Caki2 (cell line): ENCODE measurements around the gene RBM23. TPM values are rescaled to one million over a fixed set of nuclear protein-coding genes. Genes with fewer than 3 reads are reported as not detected.
A peak's percentile ranks its signal among the peaks of the same experiment; 100 is the strongest.
"Not testable (repeated sequence)": the region's sequence is repeated elsewhere in the genome, so short reads cannot be mapped to it uniquely, and the experiment has no call there.

ENCODE experiments used
- DNase-seq: peaks from one replicate; pipeline ENCODE4 v3.0.0-alpha.2; 2015; ENCODE audit warnings: low read depth
- in situ Hi-C: cut with HindIII; loops from 2 replicates; pipeline ENCODE4 v1.10.0; 2016; ENCODE audit warnings: low sequenced_read_pairs, low pct_unique_long_range_greater_than_20kb, mixed read lengths
- total RNA-seq: library from RNA; depleted of rRNA; stranded (reverse); fragments of >200 nt; shearing (Covaris generic); gene quantifications from 2 replicates; pipeline ENCODE4 v1.2.3, GENCODE V29; 2014; ENCODE audit warnings: low replicate concordance

Gene RBM23
- total RNA-seq, 1 experiment from 2014 or later, result 87.9 TPM

DNA sequence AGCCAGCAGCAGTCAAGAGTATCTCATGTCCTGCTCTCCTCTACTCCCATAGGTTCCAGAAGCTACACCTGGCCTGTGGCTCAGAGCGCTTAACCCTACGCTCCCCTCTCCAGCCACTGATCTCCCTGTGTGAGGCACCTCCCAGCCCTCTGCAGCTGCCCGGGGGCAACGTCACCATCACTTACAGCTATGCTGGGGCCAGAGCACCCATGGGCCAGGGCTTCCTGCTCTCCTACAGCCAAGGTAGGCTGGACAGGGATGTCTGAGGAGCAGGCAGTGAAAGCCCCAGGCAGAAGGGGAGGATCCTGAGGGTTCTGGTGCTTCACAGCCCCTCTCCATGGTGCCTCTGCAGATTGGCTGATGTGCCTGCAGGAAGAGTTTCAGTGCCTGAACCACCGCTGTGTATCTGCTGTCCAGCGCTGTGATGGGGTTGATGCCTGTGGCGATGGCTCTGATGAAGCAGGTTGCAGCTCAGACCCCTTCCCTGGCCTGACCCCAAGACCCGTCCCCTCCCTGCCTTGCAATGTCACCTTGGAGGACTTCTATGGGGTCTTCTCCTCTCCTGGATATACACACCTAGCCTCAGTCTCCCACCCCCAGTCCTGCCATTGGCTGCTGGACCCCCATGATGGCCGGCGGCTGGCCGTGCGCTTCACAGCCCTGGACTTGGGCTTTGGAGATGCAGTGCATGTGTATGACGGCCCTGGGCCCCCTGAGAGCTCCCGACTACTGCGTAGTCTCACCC is 43.8 kb downstream of the RBM23 start:
- no peak for DNase-seq
- in situ Hi-C loops, result no loop called here

DNA sequence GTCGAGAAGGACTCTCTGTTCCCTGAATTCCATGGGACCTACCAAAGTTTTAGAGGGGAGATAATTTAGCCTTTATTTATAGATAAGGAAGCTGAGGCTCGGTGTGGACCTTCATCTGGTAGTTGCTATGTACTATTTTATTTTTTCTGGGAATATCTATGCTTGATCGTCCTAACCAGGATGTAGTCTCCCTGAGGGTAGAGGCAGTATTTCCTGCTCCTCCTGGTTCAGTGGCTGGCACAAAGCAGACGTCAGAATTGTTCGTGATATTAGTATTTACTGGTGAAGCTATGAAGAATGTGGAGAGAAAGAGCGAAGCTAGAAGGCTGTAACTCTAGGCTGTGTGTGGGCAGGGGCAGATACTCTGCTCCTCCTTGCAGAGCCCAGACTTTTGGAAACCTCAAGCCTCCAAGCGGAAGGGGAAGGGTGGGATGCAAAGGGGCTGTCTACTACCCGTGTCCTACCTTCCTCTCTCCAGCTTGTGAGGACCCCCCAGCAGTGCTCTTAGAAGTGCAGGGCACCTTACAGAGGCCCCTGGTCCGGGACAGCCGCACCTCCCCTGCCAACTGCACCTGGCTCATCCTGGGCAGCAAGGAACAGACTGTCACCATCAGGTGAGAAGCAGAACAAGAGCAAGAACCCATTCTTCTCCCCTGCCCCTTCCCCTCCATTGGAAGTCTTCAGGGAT is 46.0 kb downstream of the RBM23 start:
- DNase-seq, result no peak
- in situ Hi-C loops, result no loop called here

DNA sequence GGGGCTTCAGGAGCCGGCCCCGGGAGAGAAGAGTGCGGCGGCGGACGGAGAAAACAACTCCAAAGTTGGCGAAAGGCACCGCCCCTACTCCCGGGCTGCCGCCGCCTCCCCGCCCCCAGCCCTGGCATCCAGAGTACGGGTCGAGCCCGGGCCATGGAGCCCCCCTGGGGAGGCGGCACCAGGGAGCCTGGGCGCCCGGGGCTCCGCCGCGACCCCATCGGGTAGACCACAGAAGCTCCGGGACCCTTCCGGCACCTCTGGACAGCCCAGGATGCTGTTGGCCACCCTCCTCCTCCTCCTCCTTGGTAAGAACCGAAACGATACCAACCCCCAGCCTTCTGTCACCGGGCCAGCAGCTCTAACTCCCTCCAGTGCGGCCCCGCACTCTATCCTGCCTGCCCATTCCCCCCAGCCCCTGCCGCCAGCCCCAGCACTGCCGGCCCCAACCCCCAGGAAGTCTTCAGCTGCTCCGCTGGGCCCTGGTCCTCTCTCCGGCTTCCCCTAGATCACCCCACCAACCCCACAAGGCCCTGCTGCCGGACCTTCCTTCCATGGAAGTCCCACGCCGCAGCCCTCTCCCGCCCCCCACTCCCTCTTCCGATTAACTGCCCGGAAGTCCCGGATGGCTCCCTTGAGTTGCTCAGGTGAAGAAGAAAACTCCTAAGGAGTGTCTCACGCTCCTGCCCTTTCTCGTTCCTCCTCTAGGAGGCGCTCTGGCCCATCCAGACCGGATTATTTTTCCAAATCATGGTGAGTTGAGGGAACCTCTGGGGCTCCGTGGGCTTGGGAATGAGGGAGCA is 46.7 kb downstream of the RBM23 start:
- in situ Hi-C loops, result no loop called here

DNA sequence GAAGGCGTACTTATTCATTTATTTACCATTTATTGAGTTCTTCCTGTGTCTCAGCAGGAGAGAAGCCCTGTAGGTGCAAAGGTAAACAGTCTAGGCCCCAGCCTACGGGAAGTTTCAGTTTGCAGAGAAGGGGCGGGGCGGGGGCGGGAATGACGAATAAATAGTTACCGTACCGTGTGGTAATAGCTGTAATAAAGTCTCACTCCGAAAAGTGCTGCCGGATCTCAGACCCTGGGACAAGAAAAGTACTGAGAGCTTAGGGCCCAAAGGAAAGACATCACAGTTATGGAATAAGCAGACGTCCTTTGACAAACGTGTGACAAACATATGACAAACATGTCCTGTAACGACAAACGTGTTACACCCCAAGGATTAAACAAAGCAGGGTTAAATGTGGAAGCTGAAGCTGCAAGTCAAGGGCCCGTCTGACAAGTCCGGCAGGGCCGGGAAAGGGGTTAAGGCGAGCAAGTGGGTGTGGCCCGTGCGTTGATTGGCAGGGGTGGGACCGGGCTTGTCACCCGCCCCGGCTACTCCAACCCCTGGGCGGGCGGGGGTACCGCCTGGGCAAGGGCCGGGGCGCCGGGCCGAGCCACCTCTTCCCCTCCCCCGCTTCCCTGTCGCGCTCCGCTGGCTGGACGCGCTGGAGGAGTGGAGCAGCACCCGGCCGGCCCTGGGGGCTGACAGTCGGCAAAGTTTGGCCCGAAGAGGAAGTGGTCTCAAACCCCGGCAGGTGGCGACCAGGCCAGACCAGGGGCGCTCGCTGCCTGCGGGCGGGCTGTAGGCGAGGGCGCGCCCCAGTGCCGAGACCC is 47.5 kb downstream of the RBM23 start, which contains the start of gene LRP10:
TSS of gene LRP10 (plus strand) at position 517 of the 809 bp plus-strand sequence. CDS start 564 bp downstream, outside the sequence.
- DNase-seq, result peak; percentile 90

More for the DNA sequence above, 46.7 kb downstream of the RBM23 start:
- peak; percentile 81 for DNase-seq

DNA sequence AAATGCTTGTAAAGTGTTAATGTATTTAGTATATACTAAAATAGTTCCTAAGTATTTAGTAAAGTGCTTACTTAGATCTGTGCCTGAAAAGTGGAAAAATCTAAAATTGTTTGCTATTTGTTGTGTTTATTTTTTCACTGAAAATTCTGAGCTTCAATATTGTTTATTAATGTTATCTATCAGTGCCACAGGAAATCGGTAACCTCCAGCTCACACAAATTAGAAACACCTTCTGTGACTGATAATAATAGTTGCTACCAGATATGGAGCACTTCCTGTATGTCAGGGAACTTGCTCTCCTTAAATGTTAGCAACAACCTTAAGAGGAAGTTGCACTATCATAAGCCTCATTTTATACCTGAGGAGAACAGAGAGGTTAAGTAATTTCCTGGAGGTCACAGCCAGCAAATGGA is 48.1 kb downstream of the RBM23 start:
- in situ Hi-C loops, result no loop called here
- no peak for DNase-seq

More for the DNA sequence above, 47.5 kb downstream of the RBM23 start, which contains the start of gene LRP10:
- in situ Hi-C loops, result no loop called here

DNA sequence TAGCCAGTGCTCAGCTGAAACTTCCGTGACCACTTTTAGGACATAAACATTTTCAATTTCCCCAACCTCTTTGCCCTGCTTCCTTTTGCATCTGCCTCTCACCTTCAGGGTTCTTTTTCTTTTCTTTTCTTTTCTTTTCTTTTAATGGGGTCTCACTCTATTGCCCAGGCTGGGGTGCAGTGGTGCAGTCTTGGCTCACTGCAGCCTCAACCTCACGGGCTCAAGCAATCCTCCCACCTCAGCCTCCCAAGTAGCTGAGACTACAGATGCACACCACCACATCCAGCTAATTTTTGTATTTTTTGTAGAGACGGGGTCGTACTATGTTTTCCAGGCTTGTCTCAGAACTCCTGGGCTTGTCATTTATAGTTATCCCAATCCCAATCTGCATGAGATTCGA is 52.1 kb downstream of the RBM23 start:
- no peak for DNase-seq
- in situ Hi-C loops, result no loop called here

DNA sequence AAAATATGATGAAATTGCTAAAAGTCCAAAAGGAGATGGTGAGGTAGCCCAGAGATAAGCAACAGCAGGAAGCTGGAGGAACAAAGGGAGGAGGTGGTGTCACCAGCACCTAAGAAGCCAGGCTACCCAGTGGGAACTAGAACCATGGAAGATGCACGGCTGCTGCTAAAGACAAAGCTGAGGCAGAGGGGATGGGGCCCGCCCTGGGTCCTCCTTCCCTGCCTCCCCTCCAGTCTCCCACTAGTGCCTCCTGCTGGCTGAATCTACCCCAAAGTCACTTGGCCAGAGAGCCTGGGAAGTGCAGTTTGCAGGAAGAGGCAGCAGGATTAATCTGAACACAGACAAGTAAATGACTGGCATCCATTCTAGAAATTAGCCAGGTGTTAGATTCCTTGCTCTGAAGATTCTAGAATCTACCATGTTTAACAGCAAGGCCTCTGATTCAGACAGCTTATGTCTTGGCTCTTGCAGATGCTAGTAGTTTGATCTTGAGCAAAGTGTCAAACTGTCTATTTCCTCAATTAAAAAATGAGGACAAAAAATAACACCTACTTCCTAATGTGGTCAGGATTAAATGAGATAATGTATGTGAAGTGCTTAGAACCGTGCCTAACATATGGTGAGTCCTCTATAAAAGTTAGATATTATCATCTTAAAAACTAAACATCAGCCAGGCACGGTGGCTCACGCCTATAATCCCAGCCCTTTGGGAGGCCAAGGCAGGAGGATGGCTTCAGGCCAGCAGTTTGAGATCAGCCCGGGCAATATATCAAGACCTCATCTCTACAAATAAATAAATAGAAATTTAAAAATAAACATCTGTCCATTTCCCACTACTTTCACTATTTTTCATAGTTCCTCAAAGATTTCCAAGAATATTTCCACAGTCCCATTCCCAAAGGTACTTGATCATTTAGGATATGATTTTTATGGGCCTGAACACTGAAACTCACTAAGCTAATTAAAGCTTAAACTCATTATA is 53.2 kb downstream of the RBM23 start:
- no peak for DNase-seq
- in situ Hi-C loops, result no loop called here

DNA sequence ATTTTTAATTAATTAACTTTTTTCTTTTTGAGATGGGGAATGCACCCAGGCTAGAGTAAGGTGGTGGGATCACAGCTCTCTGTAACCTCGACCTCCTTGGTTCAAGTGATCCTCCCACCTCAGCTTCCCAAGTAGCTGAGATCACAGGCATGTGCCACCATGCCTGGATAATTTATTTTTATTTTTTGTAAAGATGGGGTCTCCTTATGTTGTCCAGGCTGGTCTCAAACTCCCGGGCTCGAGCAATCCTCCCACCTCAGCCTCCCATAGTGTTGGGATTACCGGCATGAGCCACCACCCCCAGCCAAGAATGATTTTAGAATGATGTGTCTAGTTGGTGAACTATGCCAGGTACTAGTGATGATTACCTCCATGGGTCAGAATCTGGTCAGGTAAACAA is 54.0 kb downstream of the RBM23 start:
- in situ Hi-C loops, result no loop called here
- DNase-seq, result no peak

DNA sequence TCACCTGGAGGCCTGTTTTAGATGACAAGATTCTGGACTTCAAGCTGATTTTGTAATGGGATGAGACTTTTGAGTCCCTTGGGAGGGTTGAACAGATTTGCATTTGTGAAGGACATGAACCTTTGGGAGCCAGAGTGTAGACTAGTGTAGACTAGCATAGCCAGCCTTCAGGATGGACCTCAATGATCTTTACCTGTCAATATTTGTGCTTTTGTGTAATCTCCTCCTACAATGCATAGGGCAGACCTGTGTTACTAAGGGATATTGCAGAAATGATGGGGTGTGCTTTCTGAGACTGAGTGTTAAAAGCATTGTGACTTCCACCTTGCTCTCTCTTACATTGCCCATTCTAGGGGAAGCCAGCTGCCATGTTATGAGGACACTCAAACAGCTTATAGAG is 57.3 kb downstream of the RBM23 start:
- in situ Hi-C loops, result no loop called here
- no peak for DNase-seq

DNA sequence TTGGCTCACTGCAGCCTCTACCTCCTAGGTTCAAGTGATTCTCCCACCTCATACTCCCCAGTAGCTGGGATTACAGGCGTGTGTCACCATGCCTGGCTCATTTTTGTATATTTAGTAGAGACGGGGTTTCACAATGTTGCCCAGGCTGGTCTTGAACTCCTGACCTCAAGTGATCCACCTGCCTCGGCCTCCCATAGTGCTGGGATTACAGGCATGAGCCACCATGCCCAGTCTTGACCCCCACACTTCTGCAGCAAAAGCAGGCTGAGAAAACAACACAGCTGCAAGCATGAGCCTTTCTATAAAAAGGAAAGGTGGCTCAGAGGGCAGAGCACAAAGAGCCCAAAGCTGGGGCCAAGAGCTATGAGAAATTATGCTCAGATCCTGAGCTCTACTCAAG is 58.6 kb downstream of the RBM23 start:
- DNase-seq, in situ Hi-C loops: not testable (repeated sequence)

DNA sequence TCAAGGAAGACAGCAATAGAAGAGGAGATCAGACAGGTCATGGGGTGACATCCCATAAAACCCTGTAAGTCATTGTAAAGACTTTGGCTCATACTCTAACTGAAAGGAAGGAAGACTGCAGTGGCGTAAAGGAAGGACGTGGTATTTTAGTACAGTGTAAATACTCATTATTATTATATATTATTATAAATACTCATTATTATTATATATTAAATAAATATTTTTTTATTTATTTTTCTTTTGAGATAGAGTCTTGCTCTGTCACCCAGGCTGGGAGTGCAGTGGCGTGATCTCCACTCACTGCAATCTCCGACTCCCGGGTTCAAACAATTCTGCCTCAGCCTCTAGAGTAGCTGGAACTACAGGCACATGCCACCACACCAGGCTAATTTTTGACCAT is 62.5 kb downstream of the RBM23 start:
- in situ Hi-C loops, result no loop called here
- DNase-seq, result no peak

DNA sequence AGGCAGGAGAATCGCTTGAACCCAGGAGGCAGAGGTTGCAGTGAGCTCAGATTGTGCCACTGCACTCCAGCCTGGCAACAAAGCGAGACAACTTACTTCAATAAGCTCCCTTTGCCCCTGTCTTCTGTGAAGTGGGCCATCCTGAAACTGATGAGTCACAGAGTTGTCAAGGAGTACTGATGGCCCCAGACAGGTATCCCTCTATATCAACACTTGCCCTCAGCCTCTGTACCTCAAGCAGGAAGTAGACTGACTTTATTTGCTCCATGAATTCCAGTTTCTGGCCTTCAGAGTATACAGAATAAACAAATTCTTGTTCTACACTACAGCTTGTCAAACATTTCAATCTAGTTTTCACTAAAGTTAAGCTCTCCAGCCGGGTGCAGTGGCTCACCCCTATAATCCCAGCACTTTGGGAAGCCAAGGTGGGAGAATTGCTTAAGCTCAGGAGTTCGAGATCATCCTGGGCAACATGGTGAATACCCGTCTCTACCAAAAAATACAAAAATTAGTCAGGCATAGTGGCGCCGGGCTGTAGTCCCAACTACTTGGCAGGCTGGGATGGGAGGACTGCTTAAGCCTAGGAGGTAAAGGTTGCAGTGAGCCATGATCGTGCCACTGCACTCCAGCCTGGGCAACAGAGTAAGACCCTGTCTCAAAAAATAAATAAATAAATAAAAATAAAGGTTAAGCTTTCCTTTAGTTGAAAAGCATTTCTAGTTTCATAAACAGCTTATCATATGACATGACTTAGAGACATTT is 63.8 kb downstream of the RBM23 start:
- DNase-seq, result peak; percentile 15
- in situ Hi-C loops, result no loop called here

DNA sequence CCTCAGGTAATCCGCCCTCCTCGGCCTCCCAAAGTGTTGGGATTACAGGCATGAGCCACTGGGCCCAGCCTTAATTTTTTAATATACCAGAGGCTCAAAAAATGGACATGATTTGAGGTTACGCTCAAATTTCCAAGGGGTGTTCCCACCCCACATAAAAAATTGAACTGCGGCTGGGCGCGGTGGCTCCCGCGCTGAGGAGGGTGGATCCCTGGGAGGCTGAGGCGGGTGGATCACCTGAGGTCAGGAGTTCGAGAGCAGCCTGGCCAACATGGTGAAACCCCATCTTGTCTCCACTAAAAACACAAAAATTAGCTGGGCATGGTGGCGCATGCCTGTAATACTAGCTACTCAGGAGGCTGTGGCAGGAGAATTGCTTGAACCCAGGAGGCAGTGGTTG is 64.7 kb downstream of the RBM23 start:
- DNase-seq, in situ Hi-C loops: not testable (repeated sequence)

DNA sequence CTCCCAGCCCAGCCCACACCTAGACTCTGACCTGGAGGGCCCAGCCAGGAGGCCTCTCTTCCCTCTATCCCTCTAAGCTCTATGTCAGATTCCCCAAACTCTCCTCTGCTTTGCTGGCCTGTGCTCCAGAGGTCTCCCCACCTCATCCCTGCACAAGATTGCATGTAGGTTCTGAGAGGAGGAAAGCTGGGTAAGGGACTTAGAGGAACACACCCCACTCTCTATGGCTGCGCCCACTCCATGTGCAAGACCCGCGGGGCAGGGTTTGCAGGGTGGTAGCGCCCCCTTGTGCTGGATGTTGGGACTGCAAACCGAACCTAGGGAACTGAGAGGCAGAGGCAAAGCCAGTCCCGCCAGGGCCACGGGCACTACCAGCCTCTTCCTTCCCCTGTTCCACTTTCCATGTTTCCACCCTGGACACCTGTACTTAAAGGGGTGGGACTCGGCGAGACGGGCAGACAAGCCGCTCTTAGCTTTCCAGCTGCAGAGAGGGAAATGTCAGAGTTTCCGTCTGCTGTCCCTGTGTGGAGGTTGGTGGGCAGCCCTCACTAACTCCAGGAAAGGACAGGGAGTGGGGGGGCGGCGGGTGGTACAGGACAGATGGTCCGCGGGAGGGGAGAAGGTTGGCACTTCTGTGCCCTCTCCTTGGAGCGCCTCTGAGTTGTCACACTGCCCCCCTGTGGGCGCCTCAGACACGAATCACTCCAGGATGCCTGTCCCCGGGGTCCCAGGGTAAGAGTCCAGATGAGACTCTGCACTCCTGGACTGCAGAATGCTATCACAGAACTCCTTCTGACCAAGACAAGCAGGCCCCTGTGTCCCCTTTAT is 65.8 kb downstream of the RBM23 start:
- DNase-seq, result peak; percentile 69

DNA sequence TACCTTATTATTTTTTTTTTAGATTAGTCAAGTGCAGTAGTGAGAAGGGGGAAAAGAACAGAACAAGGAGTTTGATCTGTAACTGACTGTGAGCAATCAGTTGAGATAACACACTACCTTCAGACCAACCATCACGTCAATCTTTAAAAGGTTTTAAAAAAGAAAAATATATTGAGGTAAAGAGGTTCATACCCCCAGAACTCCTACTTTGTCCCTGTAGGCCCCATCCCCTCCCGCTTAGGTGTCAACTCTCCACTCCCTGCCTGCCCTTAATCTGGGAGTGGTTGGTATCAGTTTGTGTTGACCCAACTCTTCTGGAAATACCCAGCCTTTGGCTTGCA is 66.4 kb downstream of the RBM23 start:
- in situ Hi-C loops, result no loop called here
- no peak for DNase-seq

More for the DNA sequence above, 65.8 kb downstream of the RBM23 start:
- in situ Hi-C loops, result no loop called here

DNA sequence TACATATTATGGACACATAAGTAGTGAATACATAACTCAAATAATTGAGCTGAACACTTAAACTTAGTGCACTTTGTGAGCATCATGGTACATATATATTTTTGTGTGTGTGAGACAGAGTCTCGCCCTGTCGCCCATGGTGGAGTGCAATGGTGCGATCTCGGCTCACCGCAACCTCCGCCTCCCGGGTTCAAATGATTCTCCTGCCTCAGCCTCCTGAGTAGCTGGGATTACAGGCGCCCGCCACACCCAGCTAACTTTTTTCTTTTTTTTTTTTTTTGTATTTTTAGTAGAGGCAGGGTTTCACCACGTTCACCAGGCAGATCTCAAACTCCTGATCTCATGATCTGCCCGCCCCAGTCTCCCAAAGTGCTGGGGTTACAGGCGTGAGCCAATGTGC is 66.8 kb downstream of the RBM23 start:
- DNase-seq, in situ Hi-C loops: not testable (repeated sequence)
